HepG2 (cell line): ENCODE results near the gene HMGCR. TPM values are rescaled to one million over a fixed set of nuclear protein-coding genes. Genes with fewer than 3 reads are reported as not detected.

Experiments used
- ARID3A ChIP-seq: IDR thresholded peaks from 2 replicates; pipeline ENCODE4 v1.6.1; 2012; ENCODE audit warnings: low read depth, low read length, improper control_type of control experiment
- GABPB1 ChIP-seq: IDR thresholded peaks from 2 replicates; pipeline ENCODE4 v1.6.1; 2016; ENCODE audit warnings: mild to moderate bottlenecking, missing genetic modification reagents, moderate library complexity, missing compliant biosample characterization
- IKZF5 ChIP-seq: IDR thresholded peaks from 2 replicates; pipeline ENCODE4 v1.6.1; 2018; ENCODE audit warnings: missing genetic modification reagents, mild to moderate bottlenecking, missing compliant biosample characterization
- NFE2L1 ChIP-seq: sonication (generic); formaldehyde crosslinking; IDR thresholded peaks from 2 replicates; pipeline ENCODE4 v1.4.0; 2020; ENCODE audit warnings: missing genetic modification reagents, mild to moderate bottlenecking, borderline replicate concordance
- REST ChIP-seq, 2 experiments: IDR thresholded peaks; 2 replicates each; pipeline ENCODE4 v1.6.1; 2011 to 2012; ENCODE audit warnings: low read length in 2 of 2, borderline replicate concordance in 1 of 2, low read depth in 1 of 2, mild to moderate bottlenecking in 1 of 2, moderate library complexity in 1 of 2
- SNAPC2 ChIP-seq: sonication (generic); formaldehyde crosslinking; IDR thresholded peaks from 2 replicates; pipeline ENCODE4 v1.8.1; 2022; ENCODE audit warnings: mild to moderate bottlenecking, missing genetic modification reagents
- THAP7 ChIP-seq: sonication (generic); formaldehyde crosslinking; IDR thresholded peaks from 2 replicates; pipeline ENCODE4 v1.8.1; 2023; ENCODE audit warnings: mild to moderate bottlenecking, missing genetic modification reagents
- XRCC5 ChIP-seq: fragments of 200-400 bp; formaldehyde crosslinking; optimal IDR thresholded peaks from 2 replicates; pipeline ENCODE3; 2017; ENCODE audit warnings: mild to moderate bottlenecking, low read length
- ZBTB37 ChIP-seq: sonication (generic); formaldehyde crosslinking; IDR thresholded peaks from 2 replicates; pipeline ENCODE4 v1.4.0; 2020; ENCODE audit warnings: mild to moderate bottlenecking, missing genetic modification reagents
- ZBTB39 ChIP-seq: sonication (generic); formaldehyde crosslinking; IDR thresholded peaks from 2 replicates; pipeline ENCODE4 v1.5.0; 2020; ENCODE audit warnings: missing genetic modification reagents
- ZNF431 ChIP-seq: sonication (generic); formaldehyde crosslinking; IDR thresholded peaks from 2 replicates; pipeline ENCODE4 v1.9.0; 2022; ENCODE audit warnings: missing genetic modification reagents, low read depth, mild to moderate bottlenecking, borderline replicate concordance
- ZNF468 ChIP-seq: sonication (generic); formaldehyde crosslinking; IDR thresholded peaks from 2 replicates; pipeline ENCODE4 v1.8.0; 2022; ENCODE audit warnings: mild to moderate bottlenecking, moderate library complexity, missing genetic modification reagents
- ZNF552 ChIP-seq: sonication (generic); formaldehyde crosslinking; IDR thresholded peaks from 2 replicates; pipeline ENCODE4 v1.9.0; 2022; ENCODE audit warnings: missing genetic modification reagents, mild to moderate bottlenecking, borderline replicate concordance
- ZNF660 ChIP-seq: sonication (generic); formaldehyde crosslinking; IDR thresholded peaks from 2 replicates; pipeline ENCODE4 v1.5.1; 2020; ENCODE audit warnings: mild to moderate bottlenecking, low read depth, missing genetic modification reagents, borderline replicate concordance
- ZNF839 ChIP-seq: sonication (generic); formaldehyde crosslinking; IDR thresholded peaks from 2 replicates; pipeline ENCODE4 v1.4.0; 2020; ENCODE audit warnings: missing genetic modification reagents, mild to moderate bottlenecking, borderline replicate concordance
- ZNF891 ChIP-seq: sonication (generic); formaldehyde crosslinking; IDR thresholded peaks from 2 replicates; pipeline ENCODE4 v1.5.0; 2020; ENCODE audit warnings: mild to moderate bottlenecking, missing genetic modification reagents
- polyA plus RNA-seq, 8 experiments: library from polyadenylated mRNA; depleted of rRNA in 3 of 8; stranded (reverse) in 7 of 8; unstranded in 1 of 8; fragments of >200 nt; fragmentation: Illumina TruSeq in 4 of 8; extraction: Trizol in 4 of 8; gene quantifications; 2 replicates each; pipeline versions ENCODE4 v1.2.1 to v1.2.3, GENCODE V29; 2011 to 2016; ENCODE audit warnings: low read depth in 4 of 8, missing spikeins in 1 of 8, mixed read lengths in 1 of 8; ENCODE audit not compliant: insufficient read depth in 1 of 8
- total RNA-seq, 5 experiments: library from RNA; depleted of rRNA; stranded (reverse); fragments of >200 nt; fragmentation: Illumina TruSeq; extraction: Trizol; gene quantifications; 2 replicates each; pipeline ENCODE4 v1.2.3, GENCODE V29; 2016; ENCODE audit warnings: low read depth in 1 of 5

Gene HMGCR
- total and polyA plus RNA-seq, 2 of the 13 experiments (the other 11 are each of a cell fraction or from before 2014, with no cell fraction given): 43.0 to 144 TPM

- peak; percentile 61; the same call in 1 of the 2 replicates for TF ChIP-seq ARID3A
- no peak for TF ChIP-seq ZNF468 (CRISPR knock-in tag)
- TF ChIP-seq SNAPC2 (CRISPR knock-in tag): 0 out of 2 replicates have a peak, but pooled peaks have one; percentile 69
- TF ChIP-seq ZNF660 (CRISPR knock-in tag): no peak
- TF ChIP-seq ZNF839 (CRISPR knock-in tag): peak; percentile 75; the same call in 1 of the 2 replicates
- peak; percentile 44 to 85 for TF ChIP-seq REST (IDR thresholded peaks at IDR 0.05; ENCODE audit: borderline replicate concordance in 1 of 2, low read depth in 1 of 2, low read length in 2 of 2)
- no peak for TF ChIP-seq THAP7 (CRISPR knock-in tag)
- no peak for TF ChIP-seq IKZF5 (CRISPR knock-in tag)
- TF ChIP-seq ZBTB39 (CRISPR knock-in tag): no peak
- peak; percentile 42 for TF ChIP-seq XRCC5
- peak; percentile 65; the same call in 1 of the 2 replicates for TF ChIP-seq ZNF891 (CRISPR knock-in tag)
- no peak for TF ChIP-seq ZNF552
- TF ChIP-seq NFE2L1 (CRISPR knock-in tag): no peak
- TF ChIP-seq GABPB1: peak; percentile 87
- no peak for TF ChIP-seq ZNF431 (CRISPR knock-in tag)
- no peak for TF ChIP-seq ZBTB37 (CRISPR knock-in tag)
These were observed at the start of gene HMGCR (continued) for GRCh38 chr5:75336615-75337336.
